ENCODE data around the gene GNAZ.
"Not testable (repeated sequence)": the region's sequence is repeated elsewhere in the genome, so short reads cannot be mapped to it uniquely, and the experiment has no call there.

GRCh38 chr22:23050546-23050945, 19.8 kb upstream of the GNAZ start:
- TF ChIP-seq CTCF, POLR2A (IDR thresholded peaks at IDR 0.05): not testable (repeated sequence)

Data from ovary (tissue), 3 donors.